Measurements from ENCODE around the gene PHLPP1. TPM values are rescaled to one million over a fixed set of nuclear protein-coding genes. Genes with fewer than 3 reads are reported as not detected.

The PHLPP1 gene
- total and polyA plus RNA-seq, 2 donors (not counting 1 experiment from before 2014, with no cell fraction given): 3.6 to 5.0 TPM

- H3K9ac ChIP-seq (ENCODE audit: insufficient read depth, low read length): no peak overlapping the region
- no peaks in the 10 kb centered on the region for H3K79me2 ChIP-seq (ENCODE audit: control insufficient read depth, insufficient read depth, low read length)
- no peak overlapping the region for H3K4me2 ChIP-seq (ENCODE audit: extremely low read depth, insufficient read depth, low read length)
- H2AFZ ChIP-seq (ENCODE audit: low read length): no peak overlapping the region
- no peak for DNase-seq (ENCODE audit: low read depth in 2 of 2)
- H3K4me3 ChIP-seq (replicated peaks in 1 of 4; ENCODE audit: control extremely low read depth in 1 of 4, insufficient read depth in 1 of 4, low read depth in 3 of 4, low read length in 4 of 4): no peak overlapping the region
- TF ChIP-seq EZH2 (IDR thresholded peaks at IDR 0.05; ENCODE audit: low read length, missing control alignments) (no peak), CTCF (conservative IDR thresholded peaks at IDR 0.05 in 1 of 2, IDR thresholded peaks at IDR 0.05 in 1 of 2; ENCODE audit: low read depth in 1 of 2, low read length in 2 of 2) (no peak)
- no peak overlapping the region for H3K27ac ChIP-seq (ENCODE audit: insufficient read depth, low read length)
- H3K36me3 ChIP-seq (ENCODE audit: control insufficient read depth, insufficient read depth, low read length): no peaks in the 10 kb centered on the region
- no peaks in the 10 kb centered on the region for H3K4me1 ChIP-seq (ENCODE audit: control insufficient read depth, extremely low read depth, insufficient read depth, low read length)
- H3K9me3 ChIP-seq (ENCODE audit: control insufficient read depth, insufficient read depth, low read depth, low read length): no peaks in the 10 kb centered on the region
- H3K27me3 ChIP-seq (ENCODE audit: control insufficient read depth, insufficient read depth, low read length): no peaks in the 10 kb centered on the region
- no peaks in the 10 kb centered on the region for H4K20me1 ChIP-seq (ENCODE audit: control insufficient read depth, extremely low read depth, insufficient read depth, low read length)
These were observed 131.7 kb downstream of the PHLPP1 start for GRCh38 chr18:62847081-62847480.

DNA sequence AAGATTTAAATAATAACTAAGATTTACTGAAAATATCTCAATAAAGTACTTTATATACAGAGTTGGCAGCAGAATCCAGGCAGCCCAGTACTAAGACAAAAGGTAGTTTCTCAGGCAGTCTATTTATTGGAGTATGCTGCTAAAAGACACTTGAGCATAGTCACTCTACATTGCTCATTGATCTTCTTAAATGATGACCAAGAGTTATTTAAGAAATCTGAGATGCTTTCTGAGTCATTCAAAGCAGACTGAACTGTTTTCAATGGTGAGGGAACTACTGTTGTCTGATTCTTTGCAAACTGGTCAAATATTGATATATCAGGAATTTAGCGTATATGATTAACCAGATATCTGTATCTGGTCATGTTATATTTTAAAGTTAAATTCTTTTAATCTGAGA, 133.6 kb downstream of the PHLPP1 start:
- DNase-seq (ENCODE audit: low read depth in 2 of 2): peak; percentile 12 to 53
- Histone ChIP-seq H3K4me2 (ENCODE audit: extremely low read depth, insufficient read depth, low read length) (no peak overlapping the region), H3K9me3 (ENCODE audit: control insufficient read depth, insufficient read depth, low read depth, low read length) (no peaks in the 10 kb centered on the region), H3K4me3 (replicated peaks in 1 of 4; ENCODE audit: control extremely low read depth in 1 of 4, insufficient read depth in 1 of 4, low read depth in 3 of 4, low read length in 4 of 4) (no peak overlapping the region), H3K4me1 (ENCODE audit: control insufficient read depth, extremely low read depth, insufficient read depth, low read length) (no peaks in the 10 kb centered on the region), H3K9ac (ENCODE audit: insufficient read depth, low read length) (no peak overlapping the region), H2AFZ (ENCODE audit: low read length) (no peak overlapping the region), H3K27ac (ENCODE audit: insufficient read depth, low read length) (no peak overlapping the region), H3K36me3 (ENCODE audit: control insufficient read depth, insufficient read depth, low read length) (no peaks in the 10 kb centered on the region), H4K20me1 (ENCODE audit: control insufficient read depth, extremely low read depth, insufficient read depth, low read length) (no peaks in the 10 kb centered on the region), H3K79me2 (ENCODE audit: control insufficient read depth, insufficient read depth, low read length) (no peaks in the 10 kb centered on the region), H3K27me3 (ENCODE audit: control insufficient read depth, insufficient read depth, low read length) (no peaks in the 10 kb centered on the region)
- TF ChIP-seq EZH2 (IDR thresholded peaks at IDR 0.05; ENCODE audit: low read length, missing control alignments) (no peak), CTCF (conservative IDR thresholded peaks at IDR 0.05 in 1 of 2, IDR thresholded peaks at IDR 0.05 in 1 of 2; ENCODE audit: low read depth in 1 of 2, low read length in 2 of 2) (no peak)

DNA sequence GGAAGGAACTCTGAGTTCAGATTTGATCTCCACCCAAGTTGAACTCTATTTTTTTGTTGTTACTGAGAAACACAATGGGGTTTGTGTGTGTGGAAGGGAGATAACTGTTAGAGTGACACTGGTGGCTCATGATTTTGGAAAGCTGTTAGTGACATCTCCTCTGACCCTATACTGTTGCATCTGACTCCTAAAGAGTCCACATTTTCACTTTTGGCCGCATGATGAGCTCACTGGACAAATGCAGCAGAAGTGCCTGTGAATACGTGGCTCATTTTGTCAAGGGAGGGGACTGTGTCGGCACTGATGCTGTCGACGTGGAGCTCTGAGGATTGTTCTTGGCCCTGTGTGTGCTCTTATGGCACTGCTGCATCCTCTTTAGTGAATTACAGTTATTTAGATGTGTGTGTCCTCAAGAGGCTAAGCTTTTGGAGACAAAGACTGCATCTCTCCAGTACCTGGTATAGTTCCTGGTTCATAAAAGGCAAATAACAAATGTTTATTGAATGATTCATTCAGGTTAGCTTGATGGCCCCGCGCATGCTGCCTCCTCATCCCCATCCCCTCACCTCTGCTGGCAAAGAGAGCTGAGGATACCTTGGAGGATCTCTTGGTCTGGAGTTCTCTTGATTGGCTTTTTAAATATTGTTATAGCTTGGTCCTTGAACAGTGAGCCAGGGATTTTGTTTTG, 135.4 kb downstream of the PHLPP1 start:
- Histone ChIP-seq H3K4me1 (ENCODE audit: control insufficient read depth, extremely low read depth, insufficient read depth, low read length) (no peaks in the 10 kb centered on the region), H3K27me3 (ENCODE audit: control insufficient read depth, insufficient read depth, low read length) (no peaks in the 10 kb centered on the region), H3K4me3 (replicated peaks in 1 of 4; ENCODE audit: control extremely low read depth in 1 of 4, insufficient read depth in 1 of 4, low read depth in 3 of 4, low read length in 4 of 4) (no peak overlapping the region), H4K20me1 (ENCODE audit: control insufficient read depth, extremely low read depth, insufficient read depth, low read length) (no peaks in the 10 kb centered on the region), H2AFZ (ENCODE audit: low read length) (no peak overlapping the region), H3K9me3 (ENCODE audit: control insufficient read depth, insufficient read depth, low read depth, low read length) (no peaks in the 10 kb centered on the region), H3K36me3 (ENCODE audit: control insufficient read depth, insufficient read depth, low read length) (no peaks in the 10 kb centered on the region), H3K9ac (ENCODE audit: insufficient read depth, low read length) (no peak overlapping the region), H3K27ac (ENCODE audit: insufficient read depth, low read length) (no peak overlapping the region), H3K4me2 (ENCODE audit: extremely low read depth, insufficient read depth, low read length) (no peak overlapping the region), H3K79me2 (ENCODE audit: control insufficient read depth, insufficient read depth, low read length) (no peaks in the 10 kb centered on the region)
- TF ChIP-seq EZH2 (IDR thresholded peaks at IDR 0.05; ENCODE audit: low read length, missing control alignments) (no peak), CTCF (conservative IDR thresholded peaks at IDR 0.05 in 1 of 2, IDR thresholded peaks at IDR 0.05 in 1 of 2; ENCODE audit: low read depth in 1 of 2, low read length in 2 of 2) (no peak)
- DNase-seq (ENCODE audit: low read depth in 2 of 2): peak; percentile 7 to 8
